ENCODE results near the gene SFMBT2.
A peak's percentile ranks its signal among the peaks of the same experiment; 100 is the strongest.

SFMBT2 gene

DNA sequence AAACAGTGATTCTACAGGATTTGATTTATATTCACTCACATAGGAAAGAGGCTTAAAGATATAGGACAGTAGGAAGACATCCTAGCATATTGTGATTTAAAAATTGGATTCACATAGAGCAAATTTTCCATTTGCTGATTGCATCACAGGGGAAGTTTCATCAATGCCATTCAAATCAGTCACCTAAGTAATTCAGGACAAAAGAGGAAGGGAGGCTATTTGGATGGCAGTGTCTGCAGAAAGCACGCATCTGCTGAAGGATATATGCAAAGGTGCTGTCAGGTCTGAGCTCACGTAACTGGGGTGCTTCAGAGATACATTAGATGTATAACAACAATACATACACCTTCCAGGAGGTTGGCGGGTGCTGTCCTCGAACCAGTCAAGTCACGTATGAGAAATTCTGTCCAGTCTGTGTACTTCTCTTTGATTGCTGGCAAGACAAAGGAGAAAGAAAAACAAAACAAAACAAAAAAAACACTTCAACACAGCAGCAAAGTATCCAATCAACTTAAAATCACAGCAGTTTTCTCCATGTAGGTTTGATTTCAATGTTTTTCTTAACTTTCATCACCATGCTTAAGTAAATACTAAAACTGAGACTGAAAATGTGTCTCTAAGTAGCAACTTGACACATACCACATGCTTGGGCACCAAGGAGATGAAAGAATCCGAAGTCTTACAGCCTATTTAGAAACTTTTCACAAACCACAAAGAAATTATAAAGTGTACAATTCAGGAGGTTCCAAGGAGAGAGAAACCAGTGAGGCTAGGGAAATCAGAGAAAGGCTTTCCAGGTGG, 125.1 kb downstream of the SFMBT2 start:
- H3K4me3 Mint-ChIP-seq, result no peak overlapping the region
- H3K36me3 Mint-ChIP-seq (ENCODE audit: low read depth), result no peaks in the 10 kb centered on the region
- TF ChIP-seq, protein P1, sequence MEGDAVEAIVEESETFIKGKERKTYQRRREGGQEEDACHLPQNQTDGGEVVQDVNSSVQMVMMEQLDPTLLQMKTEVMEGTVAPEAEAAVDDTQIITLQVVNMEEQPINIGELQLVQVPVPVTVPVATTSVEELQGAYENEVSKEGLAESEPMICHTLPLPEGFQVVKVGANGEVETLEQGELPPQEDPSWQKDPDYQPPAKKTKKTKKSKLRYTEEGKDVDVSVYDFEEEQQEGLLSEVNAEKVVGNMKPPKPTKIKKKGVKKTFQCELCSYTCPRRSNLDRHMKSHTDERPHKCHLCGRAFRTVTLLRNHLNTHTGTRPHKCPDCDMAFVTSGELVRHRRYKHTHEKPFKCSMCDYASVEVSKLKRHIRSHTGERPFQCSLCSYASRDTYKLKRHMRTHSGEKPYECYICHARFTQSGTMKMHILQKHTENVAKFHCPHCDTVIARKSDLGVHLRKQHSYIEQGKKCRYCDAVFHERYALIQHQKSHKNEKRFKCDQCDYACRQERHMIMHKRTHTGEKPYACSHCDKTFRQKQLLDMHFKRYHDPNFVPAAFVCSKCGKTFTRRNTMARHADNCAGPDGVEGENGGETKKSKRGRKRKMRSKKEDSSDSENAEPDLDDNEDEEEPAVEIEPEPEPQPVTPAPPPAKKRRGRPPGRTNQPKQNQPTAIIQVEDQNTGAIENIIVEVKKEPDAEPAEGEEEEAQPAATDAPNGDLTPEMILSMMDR (IDR thresholded peaks at IDR 0.05; ENCODE audit: unreplicated experiment in 3 of 3), result no peak
- no peak overlapping the region for H3K27ac Mint-ChIP-seq
- no peaks in the 10 kb centered on the region for H3K4me1 Mint-ChIP-seq
- no peaks in the 10 kb centered on the region for H3K27me3 Mint-ChIP-seq (ENCODE audit: low read depth)
- no peaks in the 10 kb centered on the region for H3K9me3 Mint-ChIP-seq

DNA sequence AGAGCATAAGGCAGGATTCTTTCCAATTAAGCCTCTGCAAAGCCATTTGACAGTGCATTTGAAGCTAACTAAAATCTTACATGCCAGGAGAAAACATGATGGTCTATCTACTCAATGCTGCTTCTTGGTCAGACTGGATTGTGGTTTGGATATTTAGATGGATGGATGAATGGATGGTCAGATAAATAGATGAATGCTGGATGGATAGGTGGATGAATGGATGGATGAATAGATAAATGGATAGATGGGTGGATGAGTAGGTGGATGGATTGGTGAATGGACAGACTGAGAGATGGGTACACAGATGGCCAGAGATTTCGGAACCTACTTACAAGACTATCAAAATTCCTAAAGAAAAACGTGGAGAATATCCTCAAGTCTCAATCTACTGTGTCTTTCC, 127.6 kb downstream of the SFMBT2 start:
- H3K27ac Mint-ChIP-seq, result no peak overlapping the region
- no peaks in the 10 kb centered on the region for H3K9me3 Mint-ChIP-seq
- no peaks in the 10 kb centered on the region for H3K36me3 Mint-ChIP-seq (ENCODE audit: low read depth)
- H3K4me1 Mint-ChIP-seq, result peaks cover 1% of the 10 kb centered on the region
- H3K27me3 Mint-ChIP-seq (ENCODE audit: low read depth), result peaks cover 3% of the 10 kb centered on the region
- TF ChIP-seq, protein P1 (IDR thresholded peaks at IDR 0.05; ENCODE audit: unreplicated experiment in 3 of 3), result no peak
- H3K4me3 Mint-ChIP-seq, result no peak overlapping the region

- no peak overlapping the region for H3K4me3 Mint-ChIP-seq
- H3K4me1 Mint-ChIP-seq, result peaks cover 7% of the 10 kb centered on the region
- H3K9me3 Mint-ChIP-seq, result no peaks in the 10 kb centered on the region
- no peaks in the 10 kb centered on the region for H3K36me3 Mint-ChIP-seq (ENCODE audit: low read depth)
- peak overlapping the region in 1 of 3 experiments; percentile 44 for H3K27ac Mint-ChIP-seq
- H3K27me3 Mint-ChIP-seq (ENCODE audit: low read depth), result peaks cover 3% of the 10 kb centered on the region
- TF ChIP-seq, protein P1 (IDR thresholded peaks at IDR 0.05; ENCODE audit: unreplicated experiment in 3 of 3), result no peak
Observed at GRCh38 chr10:7282457-7282856, 128.4 kb downstream of the SFMBT2 start.

DNA sequence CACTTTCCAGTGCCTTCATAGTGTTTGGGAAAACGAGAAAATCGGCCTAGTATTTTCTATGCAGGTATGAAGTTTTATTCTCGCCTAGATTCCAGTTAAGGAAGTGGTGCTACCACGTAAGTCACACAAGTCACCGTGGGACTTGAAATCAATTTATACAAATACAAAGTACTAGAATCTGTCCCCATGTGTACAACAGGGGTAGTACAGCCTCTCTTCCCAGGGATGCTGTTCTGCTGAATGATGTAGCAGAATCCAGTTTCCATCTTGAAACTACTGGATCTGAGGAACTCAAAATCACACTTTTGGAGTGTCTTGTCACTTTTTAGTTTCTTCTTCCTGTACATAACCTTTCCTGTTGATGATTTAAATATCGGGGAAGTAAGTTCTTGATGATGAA, 129.4 kb downstream of the SFMBT2 start:
- no peak overlapping the region for H3K4me3 Mint-ChIP-seq
- no peak overlapping the region for H3K27ac Mint-ChIP-seq
- no peaks in the 10 kb centered on the region for H3K9me3 Mint-ChIP-seq
- TF ChIP-seq, protein P1 (IDR thresholded peaks at IDR 0.05; ENCODE audit: unreplicated experiment in 3 of 3), result no peak
- peaks cover 3% of the 10 kb centered on the region for H3K27me3 Mint-ChIP-seq (ENCODE audit: low read depth)
- H3K36me3 Mint-ChIP-seq (ENCODE audit: low read depth), result peaks cover 5% of the 10 kb centered on the region
- H3K4me1 Mint-ChIP-seq, result peaks cover 7% of the 10 kb centered on the region

GRCh38 chr10:7279303-7279702, 131.5 kb downstream of the SFMBT2 start:
- no peaks in the 10 kb centered on the region for H3K9me3 Mint-ChIP-seq
- no peak overlapping the region for H3K27ac Mint-ChIP-seq
- no peak overlapping the region for H3K4me3 Mint-ChIP-seq
- H3K36me3 Mint-ChIP-seq (ENCODE audit: low read depth), result peaks cover 10% of the 10 kb centered on the region
- TF ChIP-seq, protein P1 (IDR thresholded peaks at IDR 0.05; ENCODE audit: unreplicated experiment in 3 of 3), result no peak
- H3K4me1 Mint-ChIP-seq, result peaks cover 7% of the 10 kb centered on the region
- H3K27me3 Mint-ChIP-seq (ENCODE audit: low read depth), result peaks cover 3% of the 10 kb centered on the region

DNA sequence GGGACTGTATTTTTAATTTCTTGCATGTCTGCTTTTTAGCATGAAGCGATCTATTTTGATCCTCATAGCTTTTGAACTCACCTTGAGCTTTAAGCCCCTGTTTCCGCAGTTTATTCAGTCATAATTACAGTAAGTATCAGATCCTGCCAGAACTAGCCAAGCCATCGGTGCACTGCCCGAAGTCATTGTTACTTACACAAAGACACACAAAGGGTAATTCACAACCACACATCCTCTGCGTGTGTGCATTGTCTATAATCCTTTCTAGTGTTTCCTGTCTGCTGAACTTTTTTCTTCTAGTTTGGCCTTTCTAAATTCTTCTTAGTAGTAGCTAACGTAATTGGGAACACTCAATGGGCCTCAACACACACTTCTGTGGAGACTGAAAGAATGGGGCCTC, 133.0 kb downstream of the SFMBT2 start:
- H3K9me3 Mint-ChIP-seq, result no peaks in the 10 kb centered on the region
- H3K36me3 Mint-ChIP-seq (ENCODE audit: low read depth), result peaks cover 14% of the 10 kb centered on the region
- H3K27me3 Mint-ChIP-seq (ENCODE audit: low read depth), result peaks cover 8% of the 10 kb centered on the region
- peaks cover 7% of the 10 kb centered on the region for H3K4me1 Mint-ChIP-seq
- peak overlapping the region in 1 of 3 experiments; percentile 43 for H3K27ac Mint-ChIP-seq
- H3K4me3 Mint-ChIP-seq, result no peak overlapping the region
- TF ChIP-seq, protein P1 (IDR thresholded peaks at IDR 0.05; ENCODE audit: unreplicated experiment in 3 of 3), result no peak
